ENCODE results near the gene SPINK4.

SPINK4 gene

GRCh38 chr9:33239921-33240320 lies at the start of gene SPINK4:
Gene SPINK4 (plus strand): TSS chr9:33240167. CDS start chr9:33240209, 42 bp downstream.
- peak; percentile 9 for DNase-seq

GRCh38 chr9:33192493-33193255 lies 47.3 kb upstream of the SPINK4 start:
- DNase-seq, result no peak

- no peak for DNase-seq
Measured at GRCh38 chr9:33193818-33194217, 46.1 kb upstream of the SPINK4 start.

GRCh38 chr9:33196736-33197135 lies 43.2 kb upstream of the SPINK4 start:
- no peak for DNase-seq

DNA sequence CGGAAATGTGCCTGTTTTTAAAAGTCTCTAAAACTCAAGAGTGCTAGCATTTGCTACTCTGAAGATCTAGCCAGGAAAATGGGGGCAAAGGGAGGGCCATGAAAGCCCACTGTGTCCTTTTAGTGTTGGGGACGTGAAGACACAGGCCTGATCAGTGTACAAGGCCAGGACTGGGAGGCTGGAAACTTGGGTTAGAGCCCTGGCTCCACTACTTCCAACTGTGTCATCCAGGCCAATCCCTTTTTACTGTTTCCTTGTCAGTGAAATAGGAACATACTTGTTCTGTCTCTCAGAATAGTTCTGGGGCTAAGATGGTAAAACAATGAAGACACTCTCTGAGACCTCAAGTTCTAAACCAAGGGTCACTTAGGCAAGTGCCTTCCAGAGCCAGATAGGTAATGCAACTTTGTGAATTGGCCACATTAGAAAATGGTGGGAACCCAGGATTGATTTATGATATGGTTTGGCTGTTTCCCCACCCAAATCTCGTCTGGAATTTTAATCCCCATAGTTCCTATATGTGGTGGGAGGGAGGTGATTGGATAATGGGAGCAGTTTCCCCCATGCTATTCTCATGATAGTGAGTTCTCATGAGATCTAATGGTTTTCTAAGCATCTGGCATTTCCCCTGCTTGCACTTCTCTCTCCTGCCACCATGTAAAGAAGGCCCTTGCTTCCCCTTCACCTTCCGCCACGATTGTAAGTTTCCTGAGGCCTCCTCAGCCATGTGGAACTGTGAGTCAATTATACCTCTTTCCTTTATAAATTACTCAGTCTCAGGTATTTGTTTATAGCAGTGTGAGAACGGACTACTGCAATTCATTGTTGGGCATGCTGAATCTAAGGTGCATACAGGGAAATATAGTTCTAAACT lies 42.5 kb upstream of the SPINK4 start:
- DNase-seq, result no peak

GRCh38 chr9:33198165-33198564 lies 41.8 kb upstream of the SPINK4 start:
- DNase-seq, result peak; percentile 16

DNA sequence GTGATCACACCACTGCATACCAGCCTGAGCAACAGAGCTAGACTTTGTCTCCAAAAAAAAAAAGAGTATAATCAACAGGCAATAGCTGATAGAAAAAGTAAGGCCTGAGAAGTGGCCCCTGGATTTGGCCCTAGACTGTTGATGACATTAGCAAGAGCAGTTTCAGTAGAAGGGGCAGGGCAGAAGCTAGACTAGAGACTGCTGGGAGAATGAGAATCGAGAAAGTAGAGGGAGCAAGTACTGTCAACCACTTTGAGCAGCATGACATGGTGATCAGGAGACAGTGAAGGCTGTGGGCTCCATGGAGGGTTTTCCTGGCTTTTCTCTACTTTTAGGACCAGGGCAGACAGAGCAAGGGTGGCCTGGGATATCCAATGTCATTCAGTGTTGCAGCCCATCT lies 37.9 kb upstream of the SPINK4 start:
- DNase-seq, result no peak

DNA sequence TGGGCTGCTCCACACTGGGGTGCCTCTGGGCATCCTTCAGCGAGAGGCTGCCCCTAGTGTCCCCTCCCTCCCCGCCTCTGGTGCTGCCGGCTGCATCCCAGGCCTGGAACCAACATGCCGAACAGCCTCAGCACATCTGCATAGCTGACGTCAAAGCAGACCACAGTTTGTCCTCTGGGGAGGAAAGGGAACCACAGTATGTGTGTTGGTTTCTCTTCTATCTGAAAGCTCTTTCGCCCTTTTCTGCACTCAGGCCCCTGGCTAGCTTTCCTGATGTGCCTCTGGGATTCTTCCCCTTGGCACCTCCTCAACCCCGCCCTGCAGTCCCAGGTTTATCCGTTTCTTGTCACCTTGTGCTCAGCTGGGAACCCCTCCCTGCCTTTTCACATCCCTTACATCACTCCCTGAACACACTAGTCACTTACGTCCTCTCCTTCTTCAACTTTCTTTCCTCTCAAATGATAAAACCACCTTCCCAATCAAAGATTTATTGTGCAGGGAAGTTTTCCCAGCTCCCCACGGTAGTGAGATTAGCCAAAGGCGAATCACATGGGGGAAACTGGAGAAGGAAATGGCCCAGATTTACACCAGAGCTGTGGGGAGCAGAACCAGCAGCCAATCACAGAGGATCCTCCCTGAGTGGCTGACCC lies 37.3 kb upstream of the SPINK4 start:
- no peak for DNase-seq

- no peak for DNase-seq
Measured at GRCh38 chr9:33209394-33209793, 30.6 kb upstream of the SPINK4 start.

DNA sequence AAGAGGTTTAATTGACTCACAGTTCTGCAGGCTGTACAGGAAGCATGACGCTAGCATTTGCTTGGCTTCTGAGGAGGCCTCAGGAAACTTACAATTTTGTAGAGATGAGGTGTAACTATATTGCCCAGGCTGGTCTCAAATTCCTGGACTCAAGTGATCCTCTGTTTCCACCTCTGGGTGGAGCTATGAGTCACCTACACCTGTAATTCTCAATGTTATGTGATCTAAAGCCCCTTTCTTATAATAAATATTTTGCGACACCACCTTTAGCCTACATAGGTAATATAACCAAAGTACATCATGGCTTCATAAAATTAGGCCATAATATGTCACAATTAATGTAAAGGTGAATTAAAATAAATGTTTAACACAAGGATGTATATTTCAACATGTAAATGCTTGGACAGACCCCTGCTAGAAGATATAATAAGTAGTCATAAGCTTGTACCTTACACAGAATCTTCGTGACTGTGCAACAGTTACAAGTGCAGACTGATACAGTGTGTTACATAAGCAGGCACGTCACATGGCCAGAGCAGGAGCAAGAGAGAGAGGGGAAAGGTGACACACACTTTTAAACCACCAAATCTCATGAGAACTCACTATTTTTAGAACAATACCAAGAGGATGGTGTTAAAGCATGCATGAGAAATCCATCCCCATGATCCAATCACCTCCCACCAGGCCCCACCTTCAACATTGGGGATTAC lies 29.8 kb upstream of the SPINK4 start:
- no peak for DNase-seq

- no peak for DNase-seq
Measured at GRCh38 chr9:33211695-33212393, 28.1 kb upstream of the SPINK4 start.

- DNase-seq, result no peak
Measured at GRCh38 chr9:33220681-33221567, 19.0 kb upstream of the SPINK4 start.

- no peak for DNase-seq
Measured at GRCh38 chr9:33221568-33221884, 18.4 kb upstream of the SPINK4 start.

- no peak for DNase-seq
Measured at GRCh38 chr9:33222031-33222430, 17.9 kb upstream of the SPINK4 start.

DNA sequence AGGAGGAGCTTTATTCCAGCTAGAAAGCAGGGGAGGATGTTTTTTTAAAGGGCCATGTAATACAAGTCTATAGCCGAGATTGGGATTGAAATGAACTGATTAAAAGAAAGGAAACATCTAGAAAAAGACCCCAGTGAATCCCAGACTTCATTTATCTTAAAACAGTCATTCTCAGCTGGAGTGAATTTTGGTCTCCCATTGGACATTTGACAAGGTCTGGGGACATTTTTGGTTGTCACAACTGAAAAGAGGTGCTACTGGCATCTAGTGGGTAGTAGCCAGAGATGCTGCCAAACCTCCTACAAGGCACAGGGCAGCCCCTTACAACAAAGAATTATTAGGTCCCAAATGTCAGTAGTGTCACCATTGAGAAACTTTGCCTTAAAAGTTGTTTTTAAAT lies 16.3 kb upstream of the SPINK4 start:
- DNase-seq, result no peak

- DNase-seq, result no peak
Measured at GRCh38 chr9:33225319-33226147, 14.4 kb upstream of the SPINK4 start.

GRCh38 chr9:33227008-33227398 lies 13.0 kb upstream of the SPINK4 start:
- DNase-seq, result no peak

DNA sequence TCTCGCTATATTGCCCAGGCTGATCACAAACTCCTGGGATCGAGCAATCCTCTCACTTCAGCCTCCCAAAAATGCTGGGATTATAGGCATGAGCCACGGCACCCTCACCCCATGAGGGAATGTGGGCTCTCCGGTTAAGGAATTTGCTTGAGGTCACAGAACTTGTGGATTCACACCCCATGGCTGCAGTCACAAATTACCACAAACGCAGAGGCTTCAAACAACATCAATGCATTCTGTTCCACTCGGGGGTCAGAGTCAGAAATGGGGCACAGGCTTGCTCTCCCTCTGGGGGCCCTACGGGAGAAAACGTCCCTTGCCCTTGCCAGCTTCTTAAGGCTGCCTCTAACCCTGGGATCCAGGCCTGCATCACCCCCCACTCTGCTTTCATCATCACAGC lies 12.2 kb upstream of the SPINK4 start:
- no peak for DNase-seq

- no peak for DNase-seq
Measured at GRCh38 chr9:33228606-33229005, 11.4 kb upstream of the SPINK4 start.

GRCh38 chr9:33229359-33230114 lies 10.4 kb upstream of the SPINK4 start:
- DNase-seq, result peak; percentile 69

Measured in NCI-H226 (cell line).